Hematopoietic multipotent progenitor cell treated with erythropoietin and hydrocortisone succinate and interleukin-3 and kit ligand, for 17 days (in vitro differentiated cells): ENCODE results near the gene KCNAB1.

Source experiments
- DNase-seq: peaks from one replicate; pipeline ENCODE4 v3.0.0-alpha.2; 2015; ENCODE audit warnings: low spot score

Gene KCNAB1

DNA sequence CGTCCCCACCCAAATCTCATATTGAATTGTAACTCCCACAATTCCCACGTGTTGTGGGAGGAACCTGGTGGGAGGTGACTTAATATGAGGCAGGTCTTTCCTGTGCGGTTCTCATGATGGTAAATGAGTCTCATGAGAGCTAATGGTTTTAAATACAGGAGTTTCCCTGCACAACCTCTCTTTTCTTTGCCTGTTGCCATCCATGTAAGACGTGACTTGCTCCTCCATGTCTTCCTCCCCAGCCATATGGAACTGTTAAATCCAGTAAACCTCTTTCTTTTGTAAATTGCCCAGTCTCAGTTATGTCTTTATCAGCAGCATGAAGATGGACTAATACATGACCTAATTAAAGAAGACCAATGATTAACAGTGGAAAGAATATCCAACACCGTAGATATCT, 377.9 kb downstream of the KCNAB1 start:
- no peak for DNase-seq

DNA sequence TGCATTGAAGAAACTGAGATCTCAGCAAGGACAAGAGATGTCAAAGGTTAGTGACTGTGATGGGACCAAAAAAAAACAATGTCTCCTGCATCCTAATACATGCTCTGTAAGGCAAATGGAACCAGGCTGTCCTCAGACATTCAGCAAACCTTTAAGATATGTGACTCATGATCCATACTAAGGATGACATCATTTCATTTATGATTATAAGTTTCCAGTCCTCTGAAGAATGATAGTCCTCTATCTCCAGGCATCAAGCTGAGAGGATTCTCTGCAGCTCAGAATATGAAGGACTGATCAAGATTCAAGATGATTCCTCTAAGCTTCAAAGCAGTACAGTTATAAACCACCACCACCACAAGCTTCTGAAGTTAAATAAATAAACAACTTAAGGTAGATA, 386.9 kb downstream of the KCNAB1 start:
- DNase-seq, result no peak

DNA sequence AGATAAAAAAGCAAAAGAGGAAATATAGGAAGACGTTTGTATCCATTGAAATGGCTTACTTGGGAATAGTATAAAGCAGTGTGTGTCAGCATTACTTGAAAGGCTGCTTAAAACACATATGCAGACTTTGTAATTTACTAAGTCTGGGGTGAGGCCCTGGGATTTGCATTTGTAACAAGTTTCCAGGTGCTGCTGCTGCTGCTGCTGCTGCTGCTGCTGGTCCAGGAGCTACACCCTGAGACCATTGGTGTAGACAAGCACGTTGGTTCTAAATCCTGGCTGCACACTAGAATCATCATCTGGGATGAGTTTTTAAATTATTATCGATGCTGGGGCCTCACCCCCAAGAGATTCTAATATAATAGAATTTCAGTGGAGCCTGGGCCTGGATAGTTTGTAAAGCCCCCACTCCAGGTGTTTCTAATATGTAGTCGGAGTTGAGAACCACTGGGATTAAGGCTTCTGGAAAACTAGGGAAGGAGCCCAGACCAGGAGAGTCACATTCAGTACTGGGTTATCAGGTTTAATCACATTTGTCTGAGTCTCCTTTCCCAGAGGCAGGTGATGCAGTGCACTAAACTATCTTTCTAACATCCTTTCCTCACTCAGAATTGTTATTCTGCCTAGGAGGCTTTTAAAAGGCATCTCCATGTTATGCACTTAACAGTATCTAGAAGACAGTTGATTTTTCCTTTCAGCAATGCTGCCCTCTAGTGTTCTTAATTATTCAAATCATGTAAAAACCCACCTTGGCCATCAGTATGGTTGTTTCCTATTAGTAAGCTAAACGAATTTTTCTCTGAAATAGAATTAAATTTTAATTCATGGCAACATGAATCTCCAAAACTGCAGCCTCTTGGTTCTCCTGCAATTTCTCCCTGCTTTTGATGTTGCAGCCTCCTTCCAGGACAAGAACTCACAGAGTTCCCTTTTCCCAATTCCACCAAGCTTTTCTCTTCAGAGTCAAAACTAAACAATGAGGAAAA, 389.1 kb downstream of the KCNAB1 start:
- DNase-seq, result peak; percentile 40

DNA sequence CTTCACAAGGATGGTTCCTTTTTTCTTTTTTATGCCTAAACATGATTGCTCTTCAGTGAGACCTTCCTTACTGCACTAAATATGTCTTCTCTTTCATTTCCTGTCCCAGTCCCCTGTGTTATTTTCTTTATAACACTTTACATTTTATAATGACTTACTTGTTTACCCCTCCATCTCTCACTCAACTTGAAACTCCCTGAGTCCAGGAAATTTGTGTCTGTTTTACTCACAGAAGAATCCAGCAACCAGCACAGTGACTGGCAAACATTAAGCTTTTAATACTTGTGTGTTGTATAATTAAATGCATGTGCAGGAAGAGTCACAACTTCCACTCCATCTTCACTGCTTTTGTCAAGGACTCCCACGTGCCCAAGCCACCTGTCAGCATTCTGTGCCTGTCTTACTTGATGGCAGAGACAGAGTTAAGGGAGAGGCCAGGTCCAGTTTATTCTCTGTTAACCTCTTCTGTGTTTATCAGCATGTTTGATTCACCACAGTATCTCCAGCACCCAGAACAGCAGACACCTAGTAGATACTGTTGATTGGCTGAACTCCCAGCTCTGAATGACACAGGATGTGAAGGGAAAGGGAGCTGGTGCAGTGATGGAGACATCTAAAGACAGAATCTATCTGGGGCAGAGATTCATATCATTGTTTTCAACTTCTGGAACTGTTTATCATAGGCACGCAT, 391.8 kb downstream of the KCNAB1 start:
- DNase-seq, result no peak

DNA sequence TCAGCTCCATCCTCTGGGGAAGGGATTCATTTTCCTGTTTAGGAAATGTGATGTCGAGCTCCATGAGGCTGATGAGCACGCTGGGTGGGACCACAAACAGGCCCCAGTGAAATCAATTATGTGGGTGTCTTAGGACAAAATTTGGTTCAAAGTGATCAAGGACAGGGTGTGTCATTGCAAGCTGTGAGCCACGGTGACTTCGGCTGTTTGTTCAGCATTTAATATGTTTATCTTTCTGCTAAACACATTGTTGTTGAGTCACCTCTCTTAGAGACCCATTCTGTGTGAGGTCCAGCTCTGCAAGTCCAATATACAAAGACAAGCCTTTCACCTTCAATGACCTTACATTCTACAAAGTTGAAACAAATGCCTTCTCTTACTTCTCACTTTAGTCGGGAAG, 393.2 kb downstream of the KCNAB1 start:
- DNase-seq, result no peak

DNA sequence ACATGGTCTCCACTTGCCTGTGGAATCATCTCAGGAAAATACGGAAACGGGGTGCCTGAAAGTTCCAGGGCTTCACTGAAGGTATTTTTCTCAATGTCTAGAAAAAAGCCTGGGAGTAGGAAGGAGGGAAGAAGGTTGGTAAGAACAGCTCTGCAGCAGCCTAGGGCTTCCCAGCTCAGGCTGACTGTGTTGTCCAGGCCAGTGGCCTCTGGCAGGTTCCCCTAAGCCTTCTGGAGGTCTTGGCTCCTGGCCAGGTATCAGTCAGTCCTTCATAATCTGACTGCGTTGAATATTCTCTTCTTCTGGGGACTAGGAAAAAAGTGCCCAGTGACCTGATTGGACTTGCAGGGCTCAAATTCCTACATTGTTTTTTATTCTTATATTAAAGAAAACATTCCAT, 395.9 kb downstream of the KCNAB1 start:
- no peak for DNase-seq

DNA sequence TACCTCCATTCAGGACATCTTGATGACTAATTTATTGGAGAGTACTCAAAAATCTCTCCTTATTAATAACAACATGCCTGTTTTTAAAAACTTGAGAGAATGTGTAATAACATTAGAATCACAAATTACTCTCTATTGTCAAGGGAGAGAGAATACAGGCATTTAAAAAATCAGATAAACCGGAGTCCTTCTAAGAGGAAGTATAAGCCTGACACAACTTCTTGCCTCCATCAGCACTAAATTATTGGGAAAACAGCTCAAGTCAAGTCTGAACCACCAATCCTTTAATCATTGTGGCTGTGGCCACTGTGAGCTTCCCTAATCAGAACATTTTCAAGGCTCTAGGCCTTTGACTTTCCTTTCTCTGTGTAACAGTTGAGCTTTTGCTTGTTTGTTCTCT, 396.6 kb downstream of the KCNAB1 start:
- no peak for DNase-seq

DNA sequence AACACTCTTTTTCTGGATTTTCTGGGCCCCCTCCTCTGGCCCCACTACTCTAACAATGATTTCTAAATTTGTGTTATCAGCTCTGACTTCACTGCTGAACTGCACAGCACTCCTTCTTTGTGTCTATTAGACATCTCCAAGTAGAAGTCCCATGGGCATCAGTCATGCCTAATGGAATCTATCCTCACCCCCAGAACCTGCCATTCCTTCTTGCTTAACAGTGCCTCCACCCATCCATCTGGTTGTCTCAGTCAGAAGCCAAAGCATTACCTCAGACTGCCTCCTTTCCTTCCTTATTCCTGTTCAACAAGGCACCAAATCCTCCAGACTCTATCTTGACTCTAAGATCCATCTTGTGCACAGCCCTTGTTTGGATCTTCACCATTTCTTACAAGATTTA, 398.3 kb downstream of the KCNAB1 start:
- DNase-seq, result no peak

DNA sequence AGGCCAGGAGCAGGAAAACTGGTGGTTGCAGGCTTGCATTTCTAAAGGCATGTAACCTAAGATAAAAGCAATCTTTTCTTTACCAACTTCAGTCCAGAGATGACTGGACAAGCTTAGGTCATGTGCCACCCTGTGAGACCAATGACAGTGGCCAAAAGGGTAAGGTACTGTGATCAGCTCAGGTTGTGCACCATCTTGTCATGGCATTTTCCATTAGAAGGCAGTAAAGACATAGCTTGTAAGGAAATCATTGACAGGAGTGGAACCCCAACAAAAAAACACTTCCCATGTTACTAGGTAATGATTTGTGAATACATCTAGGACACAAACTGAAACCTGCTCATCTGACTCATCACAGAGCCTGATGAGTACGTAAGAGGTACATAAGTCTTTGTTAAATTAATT, 399.4 kb downstream of the KCNAB1 start:
- DNase-seq, result no peak

DNA sequence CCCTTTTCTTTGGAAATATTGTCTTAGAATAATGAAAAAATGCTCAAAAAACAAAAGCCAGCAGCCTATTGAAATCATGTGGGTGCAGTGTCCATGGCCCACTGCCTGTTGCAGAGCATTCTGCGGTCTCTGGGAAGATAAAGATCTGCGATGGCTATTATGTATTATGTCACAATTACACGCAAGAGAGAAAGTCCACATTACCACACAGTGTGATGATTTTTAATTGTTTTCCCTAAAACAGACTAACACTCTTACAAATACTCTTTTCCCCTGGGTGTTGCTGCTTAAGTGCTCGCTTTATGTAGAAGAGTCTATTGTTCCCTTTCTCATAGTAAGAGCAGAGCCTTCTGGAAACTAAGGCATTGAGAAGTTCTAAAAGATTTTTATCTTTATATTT, 402.3 kb downstream of the KCNAB1 start:
- DNase-seq, result no peak

DNA sequence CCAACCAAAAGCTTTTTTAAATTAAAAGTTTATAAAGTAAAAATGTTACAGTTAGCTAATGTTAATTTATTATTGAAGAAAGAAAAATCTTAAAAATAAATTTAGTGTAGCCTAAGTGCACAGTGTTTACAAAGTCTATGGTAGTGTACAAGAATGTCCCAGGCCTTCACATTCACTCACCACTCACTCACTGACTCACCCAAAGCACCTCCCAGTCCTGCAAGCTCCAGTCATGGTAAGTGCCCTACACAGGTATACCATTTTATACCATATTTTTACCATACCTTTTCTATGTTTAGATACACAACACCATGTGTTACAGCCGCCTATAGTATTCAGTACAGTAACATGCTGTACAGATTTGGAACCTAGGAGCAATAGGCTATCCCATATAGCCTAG, 405.4 kb downstream of the KCNAB1 start:
- DNase-seq, result no peak

DNA sequence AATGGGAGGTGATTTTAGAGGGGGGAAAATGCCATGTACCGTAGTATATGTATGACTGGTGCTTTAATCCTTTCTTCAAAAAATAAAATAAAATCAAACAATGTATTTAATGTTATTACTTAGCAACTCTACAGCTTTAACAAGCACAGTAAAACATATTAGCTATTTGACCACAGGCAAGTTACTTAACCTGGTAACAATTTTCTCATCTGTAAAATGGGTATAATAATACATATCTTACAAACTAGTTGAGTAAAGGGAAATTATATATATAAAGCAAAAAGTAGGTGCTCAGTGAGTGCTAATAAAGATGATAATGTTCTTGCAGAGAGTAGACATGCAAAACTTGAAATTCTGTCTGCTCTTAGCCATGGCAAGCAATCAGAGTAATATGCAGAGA, 406.7 kb downstream of the KCNAB1 start:
- DNase-seq, result no peak

DNA sequence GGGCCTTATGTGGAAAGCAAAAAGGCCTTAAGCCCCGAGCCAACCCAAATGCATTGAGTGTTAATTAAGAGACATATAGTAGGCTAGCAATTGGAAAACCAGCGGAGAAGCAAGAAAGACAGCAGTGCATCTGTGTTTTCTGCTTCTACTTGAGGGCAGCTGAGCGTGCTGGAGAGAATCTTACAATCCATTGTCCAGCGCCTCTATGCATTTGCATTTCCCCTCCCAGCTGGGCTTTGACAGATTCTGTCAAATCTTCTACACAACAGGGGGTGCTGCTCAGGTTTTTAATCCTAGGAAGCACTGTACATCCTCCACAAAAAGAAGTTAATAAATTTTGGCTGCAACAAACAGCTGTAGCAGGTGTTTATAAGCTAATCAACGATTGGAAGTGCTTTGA, 410.6 kb downstream of the KCNAB1 start:
- no peak for DNase-seq

DNA sequence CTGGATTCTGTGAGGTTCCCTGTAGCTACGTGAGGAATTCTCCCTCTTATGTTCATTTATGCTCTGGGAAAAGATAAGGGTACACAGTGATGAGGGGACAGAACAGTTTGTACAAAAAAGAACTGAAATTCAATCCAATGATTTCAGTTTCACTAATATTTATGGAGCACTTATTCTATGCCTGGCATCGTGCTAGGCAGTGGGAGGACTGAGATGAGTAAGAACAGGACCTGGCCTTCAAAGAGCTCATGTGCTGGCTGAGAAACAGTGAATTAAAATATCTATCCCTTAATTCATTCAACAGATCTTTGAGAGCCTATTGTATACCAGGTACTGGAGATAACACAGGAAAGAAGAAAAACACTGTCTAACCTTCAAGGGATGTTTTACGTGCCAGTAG, 412.4 kb downstream of the KCNAB1 start:
- DNase-seq, result no peak

DNA sequence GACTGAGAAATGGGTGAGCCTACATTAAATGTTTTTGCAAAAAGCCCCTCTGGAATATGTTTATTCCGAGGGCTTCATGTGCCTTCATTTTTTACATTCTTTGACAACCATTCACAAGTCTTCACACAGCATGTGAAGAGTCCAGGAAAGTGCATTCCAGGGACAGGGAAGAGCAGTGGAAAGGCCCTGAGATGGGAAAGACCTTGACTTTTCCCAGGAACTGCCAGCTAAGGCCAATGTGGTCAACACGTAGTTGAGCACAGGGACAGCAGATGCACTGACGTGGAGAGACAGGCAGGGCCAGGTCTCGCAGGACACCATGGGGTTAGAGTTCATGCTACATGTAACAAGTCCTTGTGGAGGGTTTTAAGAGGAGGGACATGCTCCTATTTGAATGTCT, 412.8 kb downstream of the KCNAB1 start:
- DNase-seq, result no peak

DNA sequence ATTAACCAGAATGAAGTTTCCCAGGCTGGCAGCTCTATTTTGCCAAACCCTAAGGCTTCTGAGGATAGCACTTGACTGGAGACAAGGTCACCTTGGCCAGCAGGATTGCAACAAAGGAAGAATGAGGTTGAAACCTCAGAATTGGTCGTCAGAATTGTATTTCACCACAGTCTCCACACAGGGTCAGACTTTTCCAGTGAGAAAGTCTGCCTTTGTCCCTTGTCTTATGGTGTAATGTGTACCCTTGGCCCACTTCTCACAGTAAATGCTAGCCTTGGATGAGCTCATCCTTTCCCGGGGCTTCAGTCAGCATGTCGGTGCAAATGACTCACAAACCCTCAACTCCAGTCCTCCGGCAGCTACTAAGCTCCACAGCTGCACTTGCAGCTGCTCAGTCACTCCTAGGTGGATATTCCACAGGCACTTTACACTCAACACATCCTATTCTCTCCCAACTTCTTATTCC, 414.8 kb downstream of the KCNAB1 start:
- no peak for DNase-seq

DNA sequence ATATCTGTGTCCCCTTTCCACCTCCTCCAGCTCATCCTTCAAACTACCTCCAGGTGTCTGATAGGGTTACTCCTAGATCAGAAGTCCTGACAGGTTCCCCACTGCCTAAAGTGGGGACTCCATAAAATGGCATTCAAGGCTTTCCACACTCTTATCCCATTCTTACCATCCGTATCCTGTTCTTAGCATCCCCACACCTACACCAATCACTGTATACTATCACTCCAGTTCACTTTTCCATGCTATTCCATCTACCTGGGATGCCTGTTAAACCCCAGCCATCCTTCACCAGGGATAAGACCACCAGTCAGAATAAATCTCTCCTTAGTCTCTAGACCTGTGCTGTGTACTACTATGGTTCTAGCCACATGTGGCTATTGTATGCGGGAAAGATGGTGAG, 415.4 kb downstream of the KCNAB1 start:
- DNase-seq, result no peak

DNA sequence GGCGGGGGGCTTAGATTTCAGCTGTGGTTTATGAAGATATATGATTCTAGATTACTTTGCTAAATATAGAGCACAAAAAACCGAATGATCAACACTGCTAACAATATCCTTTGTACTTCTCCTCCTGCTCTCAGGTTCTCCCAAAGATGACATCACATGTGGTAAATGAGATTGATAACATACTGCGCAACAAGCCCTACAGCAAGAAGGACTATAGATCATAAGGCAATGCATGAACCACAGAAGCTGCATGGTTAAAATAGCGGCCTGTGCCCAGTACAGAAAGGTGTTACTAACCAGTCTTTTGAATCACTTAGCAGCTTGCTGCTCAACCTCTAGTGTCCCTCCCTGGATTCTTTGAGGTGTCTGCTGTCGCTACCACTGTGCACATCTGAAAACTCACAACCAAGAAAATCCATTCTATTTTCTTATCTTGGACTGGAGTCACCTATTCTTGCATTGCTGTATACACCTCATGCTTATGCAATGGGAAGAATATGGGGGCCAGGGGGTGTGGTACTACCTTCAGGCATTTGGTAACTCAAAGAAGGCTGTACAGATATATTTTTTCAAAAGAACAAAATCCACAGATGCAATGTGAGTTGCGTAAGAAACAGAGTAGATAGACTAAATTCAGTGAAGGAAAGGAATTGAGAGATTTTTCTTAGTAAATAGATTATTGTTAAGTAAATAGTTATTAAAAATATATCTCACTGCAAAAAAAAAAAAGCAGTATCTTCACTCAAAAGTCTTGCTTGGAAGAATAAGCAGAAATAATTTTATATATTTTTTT, 416.3 kb downstream of the KCNAB1 start:
- no peak for DNase-seq

DNA sequence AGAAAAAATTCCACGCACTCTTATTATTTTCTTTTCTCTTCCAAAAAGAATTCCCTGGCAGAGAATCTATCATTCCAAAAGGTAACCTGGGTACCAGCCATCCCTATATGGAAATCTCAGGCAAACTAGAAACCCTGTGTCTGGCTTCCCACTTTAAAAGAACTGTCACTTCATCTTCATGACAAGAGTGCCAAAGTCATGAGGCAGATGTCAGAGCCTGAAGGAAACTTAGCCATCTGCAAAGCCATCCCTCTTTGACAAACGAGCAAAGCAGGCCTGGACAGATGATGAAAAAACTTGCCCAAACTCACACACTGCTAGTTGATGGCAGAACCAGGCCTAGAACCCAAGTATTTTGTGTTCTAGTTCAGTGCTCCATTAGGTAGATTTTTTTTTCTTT, 418.7 kb downstream of the KCNAB1 start:
- DNase-seq, result no peak

DNA sequence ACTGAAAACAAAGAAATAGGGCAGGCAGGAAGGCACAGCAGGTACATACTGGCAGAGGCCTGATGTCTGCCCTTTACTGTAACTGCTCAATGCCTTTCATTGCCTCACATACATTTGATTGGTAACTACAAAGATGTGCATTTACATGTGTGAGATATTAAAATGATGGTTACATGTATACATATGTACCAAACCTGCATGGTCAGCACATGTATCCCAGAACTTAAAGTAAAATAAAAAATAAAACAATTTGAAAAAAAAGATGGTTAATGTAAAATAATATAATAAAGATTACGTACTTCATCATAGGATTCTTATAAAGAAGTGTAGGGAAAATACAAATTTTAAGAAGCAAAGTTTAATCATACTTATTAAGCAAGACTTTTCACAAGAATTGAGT, 419.4 kb downstream of the KCNAB1 start:
- no peak for DNase-seq

DNA sequence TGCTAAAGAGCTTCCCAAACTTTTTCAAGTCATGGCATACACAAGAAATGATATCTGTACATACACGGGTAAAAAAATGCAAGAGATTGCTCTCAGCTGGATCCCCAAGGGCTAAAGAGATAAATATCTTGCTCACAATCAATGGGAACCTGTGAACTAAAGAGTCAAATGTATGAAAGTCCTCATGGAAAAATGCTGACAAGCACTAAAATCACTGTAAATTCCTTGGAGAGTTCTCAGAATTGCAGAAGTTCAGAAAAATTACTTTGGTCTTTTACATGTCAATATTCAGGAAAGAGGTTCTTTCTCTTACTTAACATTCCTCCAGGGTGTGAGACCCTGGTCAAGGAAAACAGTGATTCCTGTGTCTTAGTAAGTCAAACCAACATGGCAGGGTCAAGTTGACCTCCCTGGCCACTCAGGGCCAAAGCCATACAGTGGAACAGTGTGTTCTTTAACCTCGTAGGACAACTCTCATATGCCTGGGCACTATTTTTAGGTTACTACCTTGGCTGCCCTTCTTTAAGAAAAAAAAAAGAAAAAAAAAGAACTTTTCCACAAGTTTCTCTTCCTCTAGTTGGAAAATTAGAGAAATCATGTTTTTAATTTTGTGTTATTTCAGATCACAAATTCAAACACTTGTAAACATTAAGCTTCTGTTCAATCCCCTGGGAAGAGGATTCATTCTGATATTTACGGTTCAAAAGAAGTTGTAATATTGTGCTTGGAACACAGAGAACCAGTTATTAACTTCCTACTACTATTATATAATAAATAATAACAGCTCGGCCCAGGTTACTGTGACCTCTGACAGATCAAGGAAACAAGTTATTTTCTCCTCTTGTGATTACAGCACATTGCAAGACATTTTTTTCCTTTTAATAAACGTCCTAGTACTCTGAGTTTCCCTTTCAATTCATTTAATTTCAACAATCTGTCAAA, 422.0 kb downstream of the KCNAB1 start:
- no peak for DNase-seq
